Measurements from ENCODE around the gene CNNM2.

The CNNM2 gene

GRCh38 chr10:103106539-103106938, 188.4 kb downstream of the CNNM2 start:
- TF ChIP-seq EZH2 (IDR thresholded peaks at IDR 0.05; ENCODE audit: borderline replicate concordance, low read length) (no peak), CTCF (IDR thresholded peaks at IDR 0.05; ENCODE audit: low read length) (no peak)
- no peaks in the 10 kb centered on the region for H3K27me3 ChIP-seq (ENCODE audit: insufficient read depth, low read length)
- H3K4me1 ChIP-seq (ENCODE audit: insufficient read depth, low read length, severe bottlenecking): no peaks in the 10 kb centered on the region
- H3K9me2 ChIP-seq (ENCODE audit: low read depth, low read length): no peaks in the 10 kb centered on the region
- no peak overlapping the region for H3K9ac ChIP-seq (ENCODE audit: low read length)
- H2AFZ ChIP-seq (ENCODE audit: low read length): no peak overlapping the region
- H3K4me2 ChIP-seq (ENCODE audit: low read length): no peak overlapping the region
- no peak overlapping the region for H3K27ac ChIP-seq (ENCODE audit: low read depth, low read length, poor library complexity, severe bottlenecking)
- no peaks in the 10 kb centered on the region for H4K20me1 ChIP-seq (ENCODE audit: insufficient read depth, low read length)
- H3K4me3 ChIP-seq (ENCODE audit: low read depth, low read length, poor library complexity, severe bottlenecking): no peak overlapping the region
- H3K9me3 ChIP-seq (ENCODE audit: low read length): no peaks in the 10 kb centered on the region
- H3K79me2 ChIP-seq (ENCODE audit: insufficient read depth, low read length): no peaks in the 10 kb centered on the region
- H3K36me3 ChIP-seq (ENCODE audit: insufficient read depth, low read length): peaks cover 27% of the 10 kb centered on the region
- H3F3A ChIP-seq (ENCODE audit: insufficient read depth, low read length): no peaks in the 10 kb centered on the region

GRCh38 chr10:103109821-103110220, 191.7 kb downstream of the CNNM2 start:
- Histone ChIP-seq H3K27ac (ENCODE audit: low read depth, low read length, poor library complexity, severe bottlenecking) (no peak overlapping the region), H3K9ac (ENCODE audit: low read length) (no peak overlapping the region), H3F3A (ENCODE audit: insufficient read depth, low read length) (no peaks in the 10 kb centered on the region), H3K9me2 (ENCODE audit: low read depth, low read length) (no peaks in the 10 kb centered on the region), H3K4me1 (ENCODE audit: insufficient read depth, low read length, severe bottlenecking) (no peaks in the 10 kb centered on the region), H3K9me3 (ENCODE audit: low read length) (no peaks in the 10 kb centered on the region), H3K27me3 (ENCODE audit: insufficient read depth, low read length) (no peaks in the 10 kb centered on the region), H3K4me2 (ENCODE audit: low read length) (no peak overlapping the region), H3K4me3 (ENCODE audit: low read depth, low read length, poor library complexity, severe bottlenecking) (no peak overlapping the region), H4K20me1 (ENCODE audit: insufficient read depth, low read length) (no peaks in the 10 kb centered on the region), H3K36me3 (ENCODE audit: insufficient read depth, low read length) (peaks cover 14% of the 10 kb centered on the region), H3K79me2 (ENCODE audit: insufficient read depth, low read length) (no peaks in the 10 kb centered on the region), H2AFZ (ENCODE audit: low read length) (no peak overlapping the region)
- TF ChIP-seq EZH2 (IDR thresholded peaks at IDR 0.05; ENCODE audit: borderline replicate concordance, low read length) (no peak), CTCF (IDR thresholded peaks at IDR 0.05; ENCODE audit: low read length) (no peak)

- Histone ChIP-seq H3K79me2 (ENCODE audit: insufficient read depth, low read length) (no peaks in the 10 kb centered on the region), H3K4me2 (ENCODE audit: low read length) (no peak overlapping the region), H3K9me3 (ENCODE audit: low read length) (no peaks in the 10 kb centered on the region), H3K9me2 (ENCODE audit: low read depth, low read length) (no peaks in the 10 kb centered on the region), H2AFZ (ENCODE audit: low read length) (no peak overlapping the region), H4K20me1 (ENCODE audit: insufficient read depth, low read length) (no peaks in the 10 kb centered on the region), H3K36me3 (ENCODE audit: insufficient read depth, low read length) (peaks cover 13% of the 10 kb centered on the region), H3K27me3 (ENCODE audit: insufficient read depth, low read length) (no peaks in the 10 kb centered on the region), H3F3A (ENCODE audit: insufficient read depth, low read length) (no peaks in the 10 kb centered on the region), H3K27ac (ENCODE audit: low read depth, low read length, poor library complexity, severe bottlenecking) (no peak overlapping the region), H3K9ac (ENCODE audit: low read length) (no peak overlapping the region), H3K4me1 (ENCODE audit: insufficient read depth, low read length, severe bottlenecking) (no peaks in the 10 kb centered on the region), H3K4me3 (ENCODE audit: low read depth, low read length, poor library complexity, severe bottlenecking) (no peak overlapping the region)
- no peak for TF ChIP-seq EZH2 (IDR thresholded peaks at IDR 0.05; ENCODE audit: borderline replicate concordance, low read length)
Measured at GRCh38 chr10:103110407-103110806, 192.3 kb downstream of the CNNM2 start.
